Esophagus squamous epithelium (tissue), 4 donors: ENCODE data around the gene EVL.

Source experiments
- POLR2A ChIP-seq, 4 donors: fragments of 450-650 bp; IDR thresholded peaks; one replicate each; pipeline ENCODE4 v1.6.1; 2017; ENCODE audit warnings: antibody characterized with exemption in 4 of 4, mild to moderate bottlenecking in 4 of 4, moderate library complexity in 3 of 4
- TF ChIP-seq, protein P1 (sequence below), 6 experiments: fragments of 450-650 bp in 4 of 6; fragments of 200-600 bp in 2 of 6; sonication (generic) in 2 of 6; IDR thresholded peaks; one replicate each; pipeline ENCODE4 v1.5.1; 2016 to 2019; ENCODE audit warnings: antibody characterized with exemption in 6 of 6, mild to moderate bottlenecking in 4 of 6, moderate library complexity in 4 of 6

DNA sequence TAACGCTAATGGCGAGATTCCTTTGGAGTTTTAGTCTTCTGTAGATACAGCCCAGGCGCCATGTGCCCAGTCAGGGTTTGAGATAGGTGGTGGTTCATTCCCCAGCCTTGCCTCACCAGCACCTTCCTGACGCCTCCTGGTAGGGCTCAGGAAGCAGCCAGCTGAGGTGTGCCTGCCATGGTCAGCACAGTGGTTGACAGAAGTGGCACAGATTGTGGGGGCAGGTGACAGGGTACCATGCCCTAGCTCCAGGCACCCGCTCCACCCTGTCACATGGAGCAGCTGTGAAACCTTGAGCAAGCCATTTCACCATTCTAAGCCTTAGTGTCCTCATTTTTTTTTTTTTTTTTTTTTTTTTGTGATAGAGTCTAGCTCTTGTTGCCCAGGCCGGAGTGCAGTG, 45.6 kb downstream of the EVL start:
- TF ChIP-seq, protein P1, sequence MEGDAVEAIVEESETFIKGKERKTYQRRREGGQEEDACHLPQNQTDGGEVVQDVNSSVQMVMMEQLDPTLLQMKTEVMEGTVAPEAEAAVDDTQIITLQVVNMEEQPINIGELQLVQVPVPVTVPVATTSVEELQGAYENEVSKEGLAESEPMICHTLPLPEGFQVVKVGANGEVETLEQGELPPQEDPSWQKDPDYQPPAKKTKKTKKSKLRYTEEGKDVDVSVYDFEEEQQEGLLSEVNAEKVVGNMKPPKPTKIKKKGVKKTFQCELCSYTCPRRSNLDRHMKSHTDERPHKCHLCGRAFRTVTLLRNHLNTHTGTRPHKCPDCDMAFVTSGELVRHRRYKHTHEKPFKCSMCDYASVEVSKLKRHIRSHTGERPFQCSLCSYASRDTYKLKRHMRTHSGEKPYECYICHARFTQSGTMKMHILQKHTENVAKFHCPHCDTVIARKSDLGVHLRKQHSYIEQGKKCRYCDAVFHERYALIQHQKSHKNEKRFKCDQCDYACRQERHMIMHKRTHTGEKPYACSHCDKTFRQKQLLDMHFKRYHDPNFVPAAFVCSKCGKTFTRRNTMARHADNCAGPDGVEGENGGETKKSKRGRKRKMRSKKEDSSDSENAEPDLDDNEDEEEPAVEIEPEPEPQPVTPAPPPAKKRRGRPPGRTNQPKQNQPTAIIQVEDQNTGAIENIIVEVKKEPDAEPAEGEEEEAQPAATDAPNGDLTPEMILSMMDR (IDR thresholded peaks at IDR 0.05), result no peak
- TF ChIP-seq POLR2A (IDR thresholded peaks at IDR 0.05), result no peak
